Measurements from ENCODE around the gene MAP3K5.

DNA sequence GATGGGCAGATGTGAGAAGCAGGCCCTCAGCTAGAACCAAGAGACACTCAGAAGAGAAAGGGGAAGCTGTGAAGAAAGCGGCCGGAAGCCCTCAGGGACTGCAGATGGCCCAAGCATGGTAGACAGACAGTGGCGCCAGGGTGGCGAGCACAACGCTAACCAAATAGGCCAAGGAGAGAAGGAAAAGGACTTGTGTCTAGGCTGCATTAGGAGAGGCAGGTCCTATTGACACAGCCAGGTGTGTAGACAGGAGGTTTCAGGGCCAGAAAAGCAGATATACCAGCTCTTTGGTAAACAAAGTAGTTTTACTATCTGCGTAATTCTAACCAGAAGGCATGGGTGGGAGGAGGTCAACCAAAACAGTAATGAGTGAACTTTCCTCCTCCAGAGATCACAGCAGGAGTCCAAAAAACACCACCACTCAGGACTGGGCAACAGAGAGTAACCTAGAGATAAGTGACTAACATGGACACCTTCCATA, 226.2 kb downstream of the MAP3K5 start:
- TF ChIP-seq, protein P1, sequence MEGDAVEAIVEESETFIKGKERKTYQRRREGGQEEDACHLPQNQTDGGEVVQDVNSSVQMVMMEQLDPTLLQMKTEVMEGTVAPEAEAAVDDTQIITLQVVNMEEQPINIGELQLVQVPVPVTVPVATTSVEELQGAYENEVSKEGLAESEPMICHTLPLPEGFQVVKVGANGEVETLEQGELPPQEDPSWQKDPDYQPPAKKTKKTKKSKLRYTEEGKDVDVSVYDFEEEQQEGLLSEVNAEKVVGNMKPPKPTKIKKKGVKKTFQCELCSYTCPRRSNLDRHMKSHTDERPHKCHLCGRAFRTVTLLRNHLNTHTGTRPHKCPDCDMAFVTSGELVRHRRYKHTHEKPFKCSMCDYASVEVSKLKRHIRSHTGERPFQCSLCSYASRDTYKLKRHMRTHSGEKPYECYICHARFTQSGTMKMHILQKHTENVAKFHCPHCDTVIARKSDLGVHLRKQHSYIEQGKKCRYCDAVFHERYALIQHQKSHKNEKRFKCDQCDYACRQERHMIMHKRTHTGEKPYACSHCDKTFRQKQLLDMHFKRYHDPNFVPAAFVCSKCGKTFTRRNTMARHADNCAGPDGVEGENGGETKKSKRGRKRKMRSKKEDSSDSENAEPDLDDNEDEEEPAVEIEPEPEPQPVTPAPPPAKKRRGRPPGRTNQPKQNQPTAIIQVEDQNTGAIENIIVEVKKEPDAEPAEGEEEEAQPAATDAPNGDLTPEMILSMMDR (IDR thresholded peaks at IDR 0.05) = no peak
- TF ChIP-seq POLR2A (IDR thresholded peaks at IDR 0.05) = no peak
